Activated CD4-positive, alpha-beta T cell treated with anti-CD3 and anti-CD28 coated beads, Interleukin-2, amount 50 U/mL, for 4 hours (primary cell): ENCODE measurements around the gene CDK2AP2.
A peak's percentile ranks its signal among the peaks of the same experiment; 100 is the strongest.
"Not testable (repeated sequence)": the region's sequence is repeated elsewhere in the genome, so short reads cannot be mapped to it uniquely, and the experiment has no call there.

Experiments used
- DNase-seq, 2 experiments: peaks; one replicate each; pipeline ENCODE4 v3.0.0-alpha.2; 2020

CDK2AP2 gene

GRCh38 chr11:67523556-67524479 is 15.9 kb upstream of the CDK2AP2 start:
- DNase-seq, result no peak

GRCh38 chr11:67522844-67523555 is 15.0 kb upstream of the CDK2AP2 start, which contains the start of gene CABP2:
TSS of gene CABP2 (minus strand) at chr11:67523446. CDS start at chr11:67523326, 120 bp downstream.
- no peak for DNase-seq

- no peak for DNase-seq
Observed at GRCh38 chr11:67522338-67522737, 14.4 kb upstream of the CDK2AP2 start.

GRCh38 chr11:67521924-67522323 is 14.0 kb upstream of the CDK2AP2 start:
- DNase-seq, result no peak

GRCh38 chr11:67520856-67521824 is 13.2 kb upstream of the CDK2AP2 start:
- no peak for DNase-seq

- no peak for DNase-seq
Observed at GRCh38 chr11:67519726-67520125, 11.8 kb upstream of the CDK2AP2 start.

GRCh38 chr11:67517784-67518552 is 10.0 kb upstream of the CDK2AP2 start:
- no peak for DNase-seq

GRCh38 chr11:67516806-67517205 is 8.8 kb upstream of the CDK2AP2 start:
- no peak for DNase-seq

GRCh38 chr11:67514116-67514515 is 6.2 kb upstream of the CDK2AP2 start:
- no peak for DNase-seq

GRCh38 chr11:67511558-67511957 is 3.6 kb upstream of the CDK2AP2 start:
- DNase-seq, result not testable (repeated sequence)

- no peak for DNase-seq
Observed at GRCh38 chr11:67510023-67510345, 2.0 kb upstream of the CDK2AP2 start.

- peak; percentile 99 for DNase-seq
Observed at GRCh38 chr11:67508486-67509121, 642 bp upstream of the CDK2AP2 start.

- DNase-seq, result no peak
Observed at GRCh38 chr11:67507242-67507863, 609 bp downstream of the CDK2AP2 start.

- DNase-seq, result no peak
Observed at GRCh38 chr11:67506426-67507051, 1.4 kb downstream of the CDK2AP2 start.

GRCh38 chr11:67505605-67506396 is 2.2 kb downstream of the CDK2AP2 start:
- peak; percentile 87 to 89 for DNase-seq

- DNase-seq, result peak; percentile 46 to 49
Observed at GRCh38 chr11:67504950-67505581, 2.9 kb downstream of the CDK2AP2 start, which contains the start of gene PITPNM1. TSS of gene PITPNM1 (minus strand) at chr11:67505363. CDS start at chr11:67504180, 1,183 bp downstream.

GRCh38 chr11:67504005-67504949 is 3.7 kb downstream of the CDK2AP2 start:
- no peak for DNase-seq
